ENCODE results near the gene MT1A.

Gene MT1A

GRCh38 chr16:56636616-56637413, 1.7 kb upstream of the MT1A start:
- H3K4me3 ChIP-seq (replicated peaks; ENCODE audit: low read depth, low read length) = no peak overlapping the region
- TF ChIP-seq, protein P1, sequence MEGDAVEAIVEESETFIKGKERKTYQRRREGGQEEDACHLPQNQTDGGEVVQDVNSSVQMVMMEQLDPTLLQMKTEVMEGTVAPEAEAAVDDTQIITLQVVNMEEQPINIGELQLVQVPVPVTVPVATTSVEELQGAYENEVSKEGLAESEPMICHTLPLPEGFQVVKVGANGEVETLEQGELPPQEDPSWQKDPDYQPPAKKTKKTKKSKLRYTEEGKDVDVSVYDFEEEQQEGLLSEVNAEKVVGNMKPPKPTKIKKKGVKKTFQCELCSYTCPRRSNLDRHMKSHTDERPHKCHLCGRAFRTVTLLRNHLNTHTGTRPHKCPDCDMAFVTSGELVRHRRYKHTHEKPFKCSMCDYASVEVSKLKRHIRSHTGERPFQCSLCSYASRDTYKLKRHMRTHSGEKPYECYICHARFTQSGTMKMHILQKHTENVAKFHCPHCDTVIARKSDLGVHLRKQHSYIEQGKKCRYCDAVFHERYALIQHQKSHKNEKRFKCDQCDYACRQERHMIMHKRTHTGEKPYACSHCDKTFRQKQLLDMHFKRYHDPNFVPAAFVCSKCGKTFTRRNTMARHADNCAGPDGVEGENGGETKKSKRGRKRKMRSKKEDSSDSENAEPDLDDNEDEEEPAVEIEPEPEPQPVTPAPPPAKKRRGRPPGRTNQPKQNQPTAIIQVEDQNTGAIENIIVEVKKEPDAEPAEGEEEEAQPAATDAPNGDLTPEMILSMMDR (IDR thresholded peaks at IDR 0.05; ENCODE audit: low read length, missing control alignments) = no peak
- DNase-seq (ENCODE audit: low read depth) = no peak

GRCh38 chr16:56639045-56639444, 579 bp downstream of the MT1A start:
- no peak overlapping the region for H3K4me3 ChIP-seq (replicated peaks; ENCODE audit: low read depth, low read length)
- TF ChIP-seq, protein P1 (IDR thresholded peaks at IDR 0.05; ENCODE audit: low read length, missing control alignments) = no peak
- DNase-seq (ENCODE audit: low read depth) = no peak

DNA sequence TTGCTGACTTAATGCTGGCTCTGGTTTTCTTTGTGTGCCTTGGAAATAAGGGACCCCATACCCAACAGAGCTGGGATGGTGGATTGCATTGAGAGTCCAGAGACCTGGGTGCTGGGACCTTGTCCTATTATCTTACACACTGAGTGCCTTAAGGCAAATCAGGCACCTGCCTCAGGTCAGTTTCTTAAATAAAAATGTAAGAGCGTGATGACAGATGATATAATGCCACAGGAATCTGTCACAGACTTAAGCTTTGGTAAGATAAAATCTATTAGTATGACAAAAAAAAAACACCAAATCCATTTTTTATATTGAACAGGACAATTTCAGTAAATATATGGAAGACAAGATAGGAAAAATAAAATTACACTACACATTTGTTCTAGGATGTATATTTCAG, 1.6 kb downstream of the MT1A start:
- no peak overlapping the region for H3K4me3 ChIP-seq (replicated peaks; ENCODE audit: low read depth, low read length)
- TF ChIP-seq, protein P1 (IDR thresholded peaks at IDR 0.05; ENCODE audit: low read length, missing control alignments) = no peak
- no peak for DNase-seq (ENCODE audit: low read depth)

DNA sequence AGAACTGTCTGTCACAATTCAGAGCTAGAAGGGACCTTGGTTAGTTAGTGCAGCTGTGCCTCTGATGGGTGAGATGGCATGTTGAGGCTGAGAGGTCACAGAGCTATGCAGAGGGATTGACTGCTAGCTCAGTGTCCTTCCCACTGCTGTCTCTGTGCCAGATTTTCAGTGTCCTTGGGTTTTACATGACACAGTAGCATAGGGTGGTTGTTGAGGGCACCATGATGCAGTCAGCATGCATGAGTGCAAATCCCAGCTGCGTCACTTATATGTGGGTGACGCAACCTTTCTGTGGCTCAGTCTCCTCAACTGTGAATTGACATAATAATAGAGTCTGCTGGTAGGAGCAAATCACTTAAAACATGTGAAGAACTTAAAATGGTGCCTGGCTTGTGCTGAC, 2.7 kb downstream of the MT1A start:
- DNase-seq (ENCODE audit: low read depth) = no peak
- H3K4me3 ChIP-seq (replicated peaks; ENCODE audit: low read depth, low read length) = no peak overlapping the region
- TF ChIP-seq, protein P1 (IDR thresholded peaks at IDR 0.05; ENCODE audit: low read length, missing control alignments) = no peak

- TF ChIP-seq, protein P1 (IDR thresholded peaks at IDR 0.05; ENCODE audit: low read length, missing control alignments) = peak; percentile 28
- DNase-seq (ENCODE audit: low read depth) = peak; percentile 43
- peak overlapping the region; percentile 33 for H3K4me3 ChIP-seq (replicated peaks; ENCODE audit: low read depth, low read length)
These were observed 4.8 kb downstream of the MT1A start for GRCh38 chr16:56643080-56643778.

DNA sequence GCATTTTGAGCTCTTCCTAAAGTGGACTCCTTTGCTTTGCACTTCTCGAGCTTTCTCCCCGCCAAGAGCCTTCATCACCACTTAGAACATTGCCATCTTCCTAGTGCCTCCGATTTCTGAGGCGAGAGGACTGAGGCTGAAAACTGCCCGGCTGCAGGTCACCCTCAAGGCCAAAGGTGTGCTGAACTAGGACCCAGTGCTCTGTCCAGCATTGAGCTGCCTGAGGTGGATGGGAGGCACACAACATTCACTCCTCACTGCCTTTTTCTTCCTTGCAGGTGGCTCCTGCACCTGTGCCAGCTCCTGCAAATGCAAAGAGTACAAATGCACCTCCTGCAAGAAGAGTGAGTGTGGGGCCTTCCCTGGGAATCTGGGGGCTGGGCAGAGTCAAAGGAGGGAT, 5.4 kb downstream of the MT1A start:
- no peak overlapping the region for H3K4me3 ChIP-seq (replicated peaks; ENCODE audit: low read depth, low read length)
- TF ChIP-seq, protein P1 (IDR thresholded peaks at IDR 0.05; ENCODE audit: low read length, missing control alignments) = no peak
- no peak for DNase-seq (ENCODE audit: low read depth)

All from fibroblast of pulmonary artery (primary cell).